Measurements from ENCODE around the gene SOBP.

The SOBP gene

GRCh38 chr6:107618672-107619071 lies 128.8 kb downstream of the SOBP start:
- CTCF ChIA-PET: no interaction called here
- POLR2A ChIA-PET (ENCODE audit: low non-redundant PET): no interaction called here
- no peak for TF ChIP-seq CTCF (conservative IDR thresholded peaks at IDR 0.05; ENCODE audit: low read depth)
- no peak for DNase-seq (ENCODE audit: low spot score)
- H3K27ac ChIP-seq: no peak overlapping the region

DNA sequence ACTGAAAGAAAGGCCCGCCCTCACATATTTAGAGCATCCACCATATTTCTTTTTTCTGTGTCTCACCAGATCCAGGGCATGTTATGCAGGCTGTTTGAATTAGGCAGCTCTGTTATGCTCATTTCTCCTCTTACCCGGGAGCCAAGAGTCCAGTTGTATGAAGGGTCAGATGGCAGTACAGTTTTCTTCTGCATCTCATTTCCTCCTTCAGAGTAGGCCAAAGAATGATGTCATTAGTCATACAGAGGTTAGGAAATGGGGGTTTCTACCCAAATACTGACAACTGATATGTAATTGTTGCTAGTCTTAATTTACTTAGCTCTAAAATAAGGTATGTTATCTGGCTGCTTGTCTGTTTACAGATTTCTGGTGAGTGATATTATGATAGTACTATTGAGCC lies 130.8 kb downstream of the SOBP start:
- ChIA-PET POLR2A (ENCODE audit: low non-redundant PET) (no interaction called here), CTCF (interaction anchor here (0.7 kb wide), 1 partner anchor 1464 kb away, joined by 3 read pairs; no protein-coding TSS in a partner anchor)
- H3K27ac ChIP-seq: no peak overlapping the region
- TF ChIP-seq CTCF (conservative IDR thresholded peaks at IDR 0.05; ENCODE audit: low read depth): no peak
- DNase-seq (ENCODE audit: low spot score): no peak

GRCh38 chr6:107621229-107621937 lies 131.5 kb downstream of the SOBP start:
- DNase-seq (ENCODE audit: low spot score): no peak
- no peak for TF ChIP-seq CTCF (conservative IDR thresholded peaks at IDR 0.05; ENCODE audit: low read depth)
- ChIA-PET CTCF (interaction anchor here (0.7 kb wide), 1 partner anchor 1464 kb away, joined by 3 read pairs; no protein-coding TSS in a partner anchor), POLR2A (ENCODE audit: low non-redundant PET) (no interaction called here)
- H3K27ac ChIP-seq: no peak overlapping the region

DNA sequence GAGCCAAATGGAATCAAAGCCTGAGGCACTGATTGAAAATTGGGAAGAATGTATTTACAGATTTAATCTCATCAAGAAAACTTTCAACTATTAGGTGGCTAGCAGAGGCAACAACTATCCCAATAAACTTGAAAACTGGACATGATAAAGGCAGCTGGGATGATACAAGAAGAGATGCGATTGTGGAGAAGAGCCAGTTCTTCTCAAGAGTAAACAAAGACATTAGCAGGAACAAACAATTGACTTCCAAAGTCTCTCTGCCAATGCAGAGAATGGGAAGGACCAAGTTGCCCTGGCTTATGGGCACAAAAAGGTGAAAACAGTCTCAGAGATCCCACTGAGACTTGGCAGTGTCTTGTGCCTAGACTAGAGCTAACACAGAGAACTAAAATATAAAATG lies 132.4 kb downstream of the SOBP start:
- DNase-seq (ENCODE audit: low spot score): no peak
- POLR2A ChIA-PET (ENCODE audit: low non-redundant PET): no interaction called here
- no peak overlapping the region for H3K27ac ChIP-seq
- no peak for TF ChIP-seq CTCF (conservative IDR thresholded peaks at IDR 0.05; ENCODE audit: low read depth)
- CTCF ChIA-PET: interaction anchor here (0.6 kb wide), 1 partner anchor 164 kb away, joined by 5 read pairs; no protein-coding TSS in a partner anchor

DNA sequence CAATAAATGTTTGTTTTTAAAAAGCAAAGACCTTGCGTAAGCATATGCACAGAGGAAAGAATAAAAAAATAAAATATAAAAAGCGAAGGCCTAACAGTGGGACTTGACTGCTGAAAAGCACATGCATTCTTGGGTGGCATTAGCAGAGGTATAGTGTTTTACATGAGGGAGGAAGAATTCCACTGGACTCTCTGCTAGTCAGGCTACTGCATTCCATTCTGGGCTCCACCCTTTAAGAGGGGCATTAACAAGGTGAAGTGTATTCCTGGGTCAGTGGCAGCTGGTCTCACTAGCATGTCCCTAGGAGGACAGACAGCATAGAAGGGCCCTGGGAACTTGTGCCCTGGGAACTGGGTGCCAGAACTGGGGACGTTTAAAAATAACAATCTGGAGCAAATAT lies 134.1 kb downstream of the SOBP start:
- TF ChIP-seq CTCF (conservative IDR thresholded peaks at IDR 0.05; ENCODE audit: low read depth): no peak
- DNase-seq (ENCODE audit: low spot score): no peak
- POLR2A ChIA-PET (ENCODE audit: low non-redundant PET): no interaction called here
- no peak overlapping the region for H3K27ac ChIP-seq
- CTCF ChIA-PET: no interaction called here

DNA sequence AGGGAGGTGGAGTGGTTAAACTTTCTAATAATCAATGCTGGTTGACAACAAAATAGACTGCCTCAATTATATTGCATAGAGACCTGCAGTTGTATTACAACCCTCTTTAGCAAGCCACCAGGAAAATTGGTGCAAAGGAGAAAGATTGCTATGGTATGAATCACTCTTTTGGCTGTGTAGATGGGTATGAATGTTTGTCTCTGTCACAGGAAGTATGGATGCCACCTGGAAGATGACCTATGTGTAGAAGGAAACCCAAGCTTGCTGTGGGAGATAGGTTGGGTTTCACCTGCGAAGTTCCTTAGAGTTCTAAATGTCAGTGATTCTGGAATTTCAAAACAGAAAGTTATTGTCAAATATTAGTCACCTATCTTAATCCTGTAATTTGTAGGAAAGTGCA lies 134.6 kb downstream of the SOBP start:
- H3K27ac ChIP-seq: no peak overlapping the region
- DNase-seq (ENCODE audit: low spot score): peak; percentile 11
- CTCF ChIA-PET: no interaction called here

More for the DNA sequence above, 134.6 kb downstream of the SOBP start:
- POLR2A ChIA-PET (ENCODE audit: low non-redundant PET): no interaction called here
- no peak for TF ChIP-seq CTCF (conservative IDR thresholded peaks at IDR 0.05; ENCODE audit: low read depth)
